PFSK-1 (cell line): ENCODE results near the gene ZNF154.

Source experiments
- FOXP2 ChIP-seq: optimal IDR thresholded peaks from 2 replicates; pipeline ENCODE3; 2011; ENCODE audit warnings: borderline replicate concordance, control low read depth, inconsistent platforms; ENCODE audit not compliant: insufficient read depth; ENCODE audit errors: extremely low read length, extremely low read depth
- POLR2AphosphoS5 ChIP-seq: IDR thresholded peaks from 2 replicates; pipeline ENCODE4 v1.6.1; 2012; ENCODE audit warnings: low read depth, mild to moderate bottlenecking, control low read depth, low read length, moderate library complexity
- SIN3A ChIP-seq: IDR thresholded peaks from 2 replicates; pipeline ENCODE4 v1.6.1; 2012; ENCODE audit warnings: mild to moderate bottlenecking, low read length, moderate library complexity, borderline replicate concordance; ENCODE audit not compliant: insufficient read depth
- TAF1 ChIP-seq: IDR thresholded peaks from 2 replicates; pipeline ENCODE4 v1.6.1; 2012; ENCODE audit warnings: low read length, control low read depth, borderline replicate concordance; ENCODE audit not compliant: insufficient read depth
- TF ChIP-seq, protein P1 (sequence below), 2 experiments: IDR thresholded peaks; 2 replicates each; pipeline versions ENCODE4 v1.6.1 to v1.8.0; 2011 to 2012; ENCODE audit warnings: low read depth in 2 of 2, low read length in 2 of 2, control low read depth in 1 of 2, inconsistent platforms in 1 of 2, mild to moderate bottlenecking in 1 of 2, moderate library complexity in 1 of 2; ENCODE audit not compliant: insufficient read depth in 1 of 2

ZNF154 gene

DNA sequence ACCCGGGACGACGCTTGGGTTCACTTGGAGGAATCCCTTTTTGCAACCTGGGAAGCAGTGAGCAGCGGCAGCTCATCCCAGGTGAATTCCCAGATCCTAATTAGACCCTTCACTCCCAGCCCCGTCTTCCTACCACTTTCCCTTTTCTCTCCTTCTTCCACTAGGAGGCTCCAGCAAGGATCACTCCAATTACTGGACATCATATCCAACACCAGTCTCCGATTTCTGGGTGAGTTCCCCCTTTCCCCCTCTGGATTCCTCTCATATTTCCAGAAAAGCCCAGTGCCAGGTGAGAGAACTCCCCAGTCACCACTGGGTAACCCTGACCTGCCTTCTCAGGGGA, 57.4 kb downstream of the ZNF154 start:
- TF ChIP-seq FOXP2 (no peak), SIN3A (no peak), POLR2AphosphoS5 (no peak), TAF1 (no peak)
- TF ChIP-seq, protein P1, sequence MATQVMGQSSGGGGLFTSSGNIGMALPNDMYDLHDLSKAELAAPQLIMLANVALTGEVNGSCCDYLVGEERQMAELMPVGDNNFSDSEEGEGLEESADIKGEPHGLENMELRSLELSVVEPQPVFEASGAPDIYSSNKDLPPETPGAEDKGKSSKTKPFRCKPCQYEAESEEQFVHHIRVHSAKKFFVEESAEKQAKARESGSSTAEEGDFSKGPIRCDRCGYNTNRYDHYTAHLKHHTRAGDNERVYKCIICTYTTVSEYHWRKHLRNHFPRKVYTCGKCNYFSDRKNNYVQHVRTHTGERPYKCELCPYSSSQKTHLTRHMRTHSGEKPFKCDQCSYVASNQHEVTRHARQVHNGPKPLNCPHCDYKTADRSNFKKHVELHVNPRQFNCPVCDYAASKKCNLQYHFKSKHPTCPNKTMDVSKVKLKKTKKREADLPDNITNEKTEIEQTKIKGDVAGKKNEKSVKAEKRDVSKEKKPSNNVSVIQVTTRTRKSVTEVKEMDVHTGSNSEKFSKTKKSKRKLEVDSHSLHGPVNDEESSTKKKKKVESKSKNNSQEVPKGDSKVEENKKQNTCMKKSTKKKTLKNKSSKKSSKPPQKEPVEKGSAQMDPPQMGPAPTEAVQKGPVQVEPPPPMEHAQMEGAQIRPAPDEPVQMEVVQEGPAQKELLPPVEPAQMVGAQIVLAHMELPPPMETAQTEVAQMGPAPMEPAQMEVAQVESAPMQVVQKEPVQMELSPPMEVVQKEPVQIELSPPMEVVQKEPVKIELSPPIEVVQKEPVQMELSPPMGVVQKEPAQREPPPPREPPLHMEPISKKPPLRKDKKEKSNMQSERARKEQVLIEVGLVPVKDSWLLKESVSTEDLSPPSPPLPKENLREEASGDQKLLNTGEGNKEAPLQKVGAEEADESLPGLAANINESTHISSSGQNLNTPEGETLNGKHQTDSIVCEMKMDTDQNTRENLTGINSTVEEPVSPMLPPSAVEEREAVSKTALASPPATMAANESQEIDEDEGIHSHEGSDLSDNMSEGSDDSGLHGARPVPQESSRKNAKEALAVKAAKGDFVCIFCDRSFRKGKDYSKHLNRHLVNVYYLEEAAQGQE (IDR thresholded peaks at IDR 0.05; ENCODE audit: insufficient read depth in 1 of 2, low read depth in 2 of 2, low read length in 2 of 2) = no peak

DNA sequence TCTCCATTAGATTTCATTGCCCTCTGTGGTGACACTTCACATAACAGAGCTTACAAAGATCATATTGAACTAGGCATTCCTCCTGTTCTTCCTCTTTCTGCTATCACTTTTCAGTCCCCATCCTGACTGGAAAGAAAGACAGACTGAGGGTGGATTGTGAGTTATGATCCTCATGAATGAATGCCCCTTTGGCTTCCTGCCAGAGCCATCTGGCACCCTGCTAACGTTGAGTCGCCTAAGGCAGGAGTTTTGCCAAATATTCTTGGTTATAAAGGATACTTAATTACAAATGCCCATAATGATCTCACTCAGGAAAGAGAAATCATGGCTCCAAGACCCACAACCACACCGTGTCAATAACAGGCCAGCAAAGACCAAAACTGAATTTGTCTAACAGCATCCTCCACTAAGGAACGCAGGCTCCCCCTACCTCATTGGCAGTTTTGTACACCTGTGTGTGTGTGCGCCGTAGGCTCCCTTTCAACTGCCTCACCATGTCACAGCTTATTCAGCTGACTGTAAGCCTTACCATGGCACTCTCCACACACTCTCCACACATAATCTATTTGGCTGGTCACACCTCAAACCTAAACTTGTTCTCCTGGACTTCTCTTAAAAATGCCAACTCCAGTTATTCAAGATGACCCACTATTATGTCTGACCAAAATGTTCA, 60.5 kb downstream of the ZNF154 start:
- TF ChIP-seq, protein P1 (IDR thresholded peaks at IDR 0.05; ENCODE audit: insufficient read depth in 1 of 2, low read depth in 2 of 2, low read length in 2 of 2) = no peak
- no peak for TF ChIP-seq SIN3A
